ENCODE results near the gene EFHC1. TPM values are rescaled to one million over a fixed set of nuclear protein-coding genes. Genes with fewer than 3 reads are reported as not detected.
A peak's percentile ranks its signal among the peaks of the same experiment; 100 is the strongest.

Gene EFHC1
- total and polyA plus RNA-seq, 2 donors from 2014 or later: 25.4 to 33.9 TPM

- Histone ChIP-seq H3K27me3 (ENCODE audit: control insufficient read depth, insufficient read depth, low read length) (no peaks in the 10 kb centered on the region), H3K9me3 (ENCODE audit: control insufficient read depth in 2 of 3, insufficient read depth in 1 of 3, low read length in 3 of 3) (no peaks in the 10 kb centered on the region), H3K36me3 (ENCODE audit: control insufficient read depth in 2 of 3, insufficient read depth in 3 of 3, low read length in 3 of 3) (no peaks in the 10 kb centered on the region), H3K27ac (ENCODE audit: low read depth in 2 of 2, low read length in 2 of 2) (no peak overlapping the region), H3K9ac (ENCODE audit: low read length in 3 of 3) (no peak overlapping the region), H3K4me3 (ENCODE audit: low read length in 3 of 3) (no peak overlapping the region), H3K4me1 (ENCODE audit: control insufficient read depth in 2 of 3, insufficient read depth in 2 of 3, low read depth in 1 of 3, low read length in 3 of 3) (peaks cover 2 to 32% (median 22%) of the 10 kb centered on the region in 3 donors)
- FAIRE-seq (no peak), DNase-seq (peak in 1 of 5 donors; percentile 35)
- intact Hi-C loops (cut with DNase I): no loop called here
- no peak for TF ChIP-seq CTCF (IDR thresholded peaks at IDR 0.05; ENCODE audit: borderline replicate concordance, extremely low read depth, insufficient read depth)
These were observed 148.2 kb downstream of the EFHC1 start for GRCh38 chr6:52568320-52568719.

- Histone ChIP-seq H3K4me1 (ENCODE audit: control insufficient read depth in 2 of 3, insufficient read depth in 2 of 3, low read depth in 1 of 3, low read length in 3 of 3) (peaks cover 2 to 51% (median 30%) of the 10 kb centered on the region in 3 donors), H3K9me3 (ENCODE audit: control insufficient read depth in 2 of 3, insufficient read depth in 1 of 3, low read length in 3 of 3) (no peaks in the 10 kb centered on the region), H3K36me3 (ENCODE audit: control insufficient read depth in 2 of 3, insufficient read depth in 3 of 3, low read length in 3 of 3) (no peaks in the 10 kb centered on the region), H3K27ac (ENCODE audit: low read depth in 2 of 2, low read length in 2 of 2) (no peak overlapping the region), H3K27me3 (ENCODE audit: control insufficient read depth, insufficient read depth, low read length) (no peaks in the 10 kb centered on the region), H3K4me3 (ENCODE audit: low read length in 3 of 3) (no peak overlapping the region), H3K9ac (ENCODE audit: low read length in 3 of 3) (no peak overlapping the region)
- peak in 2 of 5 donors; percentile 21 to 48 for DNase-seq
- intact Hi-C loops (cut with DNase I): no loop called here
- no peak for TF ChIP-seq CTCF (IDR thresholded peaks at IDR 0.05; ENCODE audit: borderline replicate concordance, extremely low read depth, insufficient read depth)
- FAIRE-seq: no peak
These were observed 150.2 kb downstream of the EFHC1 start for GRCh38 chr6:52570291-52570700.

- peaks cover 2 to 51% (median 36%) of the 10 kb centered on the region in 3 donors for H3K4me1 ChIP-seq (ENCODE audit: control insufficient read depth in 2 of 3, insufficient read depth in 2 of 3, low read depth in 1 of 3, low read length in 3 of 3)
- H3K27ac ChIP-seq (ENCODE audit: low read depth in 2 of 2, low read length in 2 of 2): no peak overlapping the region
- no peaks in the 10 kb centered on the region for H3K36me3 ChIP-seq (ENCODE audit: control insufficient read depth in 2 of 3, insufficient read depth in 3 of 3, low read length in 3 of 3)
- no peaks in the 10 kb centered on the region for H3K27me3 ChIP-seq (ENCODE audit: control insufficient read depth, insufficient read depth, low read length)
- intact Hi-C loops (cut with DNase I): no loop called here
- no peaks in the 10 kb centered on the region for H3K9me3 ChIP-seq (ENCODE audit: control insufficient read depth in 2 of 3, insufficient read depth in 1 of 3, low read length in 3 of 3)
- FAIRE-seq (no peak), DNase-seq (peak in 4 of 5 donors; percentile 70 to 91 (median 83))
- H3K4me3 ChIP-seq (ENCODE audit: low read length in 3 of 3): no peak overlapping the region
- TF ChIP-seq CTCF (IDR thresholded peaks at IDR 0.05; ENCODE audit: borderline replicate concordance, extremely low read depth, insufficient read depth): no peak
- peak overlapping the region in 1 of 3 donors; percentile 35 for H3K9ac ChIP-seq (ENCODE audit: low read length in 3 of 3)
These were observed 151.1 kb downstream of the EFHC1 start for GRCh38 chr6:52571099-52571755.

All from kidney (tissue), 14 donors.